Effector memory CD4-positive, alpha-beta T cell (primary cell): ENCODE data around the gene TCF7L2.

Source experiments
- DNase-seq, 3 donors: peaks; one replicate each; pipeline ENCODE4 v3.0.0-alpha.2; 2020
- H3K27ac ChIP-seq: 2 replicates; pipeline ENCODE4 v1.7.0; 2013; ENCODE audit warnings: mild to moderate bottlenecking, low read length, moderate library complexity; ENCODE audit not compliant: insufficient read depth, poor library complexity, severe bottlenecking
- H3K27me3 ChIP-seq: replicated peaks from 2 replicates; pipeline ENCODE4 v1.7.0; 2013; ENCODE audit warnings: mild to moderate bottlenecking, low read length; ENCODE audit not compliant: insufficient read depth, control insufficient read depth, poor library complexity, severe bottlenecking
- H3K36me3 ChIP-seq: 2 replicates; pipeline ENCODE4 v1.7.0; 2013; ENCODE audit warnings: mild to moderate bottlenecking, low read length, moderate library complexity; ENCODE audit not compliant: control insufficient read depth, insufficient read depth
- H3K4me1 ChIP-seq: 2 replicates; pipeline ENCODE4 v1.7.0; 2013; ENCODE audit warnings: low read length, mild to moderate bottlenecking; ENCODE audit not compliant: control insufficient read depth, insufficient read depth, poor library complexity, severe bottlenecking
- H3K4me3 ChIP-seq: 2 replicates; pipeline ENCODE4 v1.7.0; 2013; ENCODE audit warnings: low read length, low read depth, mild to moderate bottlenecking; ENCODE audit not compliant: insufficient read depth, poor library complexity, severe bottlenecking
- H3K9me3 ChIP-seq: 2 replicates; pipeline ENCODE4 v1.7.0; 2013; ENCODE audit warnings: mild to moderate bottlenecking, low read length, moderate library complexity; ENCODE audit not compliant: control insufficient read depth

The TCF7L2 gene

DNA sequence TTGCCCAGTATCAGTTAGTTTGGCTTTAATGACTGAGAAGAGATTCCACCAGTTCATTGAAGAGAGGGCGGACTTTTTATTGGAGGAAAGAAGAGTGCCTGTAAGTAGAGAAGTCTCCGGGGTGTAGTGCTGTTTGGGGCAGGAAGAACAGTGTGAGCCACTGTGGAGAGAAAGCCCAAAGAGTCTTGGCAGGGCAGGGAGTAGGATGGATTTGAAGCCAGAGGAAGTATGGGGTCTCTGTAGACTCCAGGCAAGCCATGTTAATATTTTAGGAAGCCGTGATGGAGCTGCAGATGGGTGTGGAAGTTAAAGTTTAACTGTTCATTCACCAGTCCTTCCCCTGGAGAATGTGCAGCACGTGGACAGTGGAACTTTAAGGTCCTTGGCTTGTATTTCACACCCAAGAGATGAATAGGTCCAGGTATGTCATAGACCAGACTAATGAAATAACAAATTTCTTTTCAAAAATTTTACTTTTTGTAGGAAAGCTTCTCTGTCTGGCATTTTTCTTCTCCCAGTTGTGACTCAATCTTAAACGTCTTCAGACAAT, 54.1 kb downstream of the TCF7L2 start:
- no peak overlapping the region for H3K4me3 ChIP-seq

DNA sequence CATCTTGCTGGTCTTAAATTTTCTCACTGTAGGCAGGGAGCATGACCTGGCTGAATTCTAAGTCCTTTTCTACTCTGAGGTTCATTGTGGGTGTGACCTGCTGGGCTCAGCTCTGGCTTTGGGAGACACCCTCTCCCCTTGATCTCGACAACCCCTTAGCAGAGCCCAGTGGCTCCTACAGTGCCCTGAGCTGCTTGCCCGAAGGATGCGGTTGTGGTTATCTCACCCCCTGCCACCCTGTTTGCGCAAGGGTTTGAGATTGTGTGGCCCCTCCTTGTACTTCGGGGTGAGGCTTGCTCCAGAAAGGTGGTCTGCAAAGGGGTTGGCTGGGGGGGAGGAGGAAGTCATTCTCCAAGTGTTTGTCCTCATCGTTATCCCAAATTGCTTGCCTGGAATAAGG, 55.3 kb downstream of the TCF7L2 start:
- DNase-seq, result no peak
- H3K27ac ChIP-seq, result no peak overlapping the region
- H3K27me3 ChIP-seq, result no peaks in the 10 kb centered on the region
- H3K4me1 ChIP-seq, result peaks cover 25% of the 10 kb centered on the region
- no peaks in the 10 kb centered on the region for H3K36me3 ChIP-seq
- no peak overlapping the region for H3K4me3 ChIP-seq
- H3K9me3 ChIP-seq, result no peaks in the 10 kb centered on the region

More for the DNA sequence above, 54.1 kb downstream of the TCF7L2 start:
- Histone ChIP-seq H3K9me3 (no peaks in the 10 kb centered on the region), H3K27me3 (no peaks in the 10 kb centered on the region), H3K4me1 (peaks cover 25% of the 10 kb centered on the region), H3K27ac (no peak overlapping the region), H3K36me3 (no peaks in the 10 kb centered on the region)
- no peak for DNase-seq

DNA sequence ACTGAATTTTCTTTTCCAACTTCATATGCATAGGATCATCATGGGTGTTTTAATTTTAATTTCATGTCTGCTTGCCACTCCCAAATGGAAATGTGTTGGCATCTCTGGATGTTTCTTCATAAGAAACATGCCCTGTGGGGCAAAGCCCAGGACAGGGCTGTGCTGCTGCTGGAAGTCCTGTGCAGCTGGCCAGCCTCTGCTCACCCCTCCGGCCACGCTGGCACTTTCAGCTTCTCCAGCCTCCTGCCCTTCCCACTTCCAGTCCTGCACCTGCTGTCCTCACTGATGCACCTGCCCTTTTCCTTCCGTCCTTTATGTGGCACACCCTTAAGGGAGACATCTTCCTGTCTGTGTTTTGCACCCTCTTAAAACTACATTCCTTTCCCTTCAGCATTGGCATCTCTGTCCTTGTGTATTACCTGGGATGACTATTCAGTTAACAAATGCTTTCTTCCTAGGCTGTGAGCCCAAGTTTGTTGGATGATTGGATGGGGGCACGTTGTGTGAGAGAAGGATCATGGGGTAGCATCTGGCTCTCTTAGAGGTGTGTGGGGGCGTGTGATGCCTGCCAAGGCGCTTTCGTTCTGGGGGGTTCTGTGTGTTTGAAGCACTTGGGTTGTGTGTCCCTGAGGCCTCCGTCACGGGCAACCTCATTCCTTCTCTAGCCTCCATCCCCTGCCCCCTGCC, 56.8 kb downstream of the TCF7L2 start:
- no peak for DNase-seq
- no peaks in the 10 kb centered on the region for H3K9me3 ChIP-seq
- H3K27ac ChIP-seq, result no peak overlapping the region
- no peaks in the 10 kb centered on the region for H3K36me3 ChIP-seq
- peak overlapping the region; percentile 35 for H3K4me3 ChIP-seq
- H3K4me1 ChIP-seq, result peaks cover 25% of the 10 kb centered on the region
- H3K27me3 ChIP-seq, result no peaks in the 10 kb centered on the region

DNA sequence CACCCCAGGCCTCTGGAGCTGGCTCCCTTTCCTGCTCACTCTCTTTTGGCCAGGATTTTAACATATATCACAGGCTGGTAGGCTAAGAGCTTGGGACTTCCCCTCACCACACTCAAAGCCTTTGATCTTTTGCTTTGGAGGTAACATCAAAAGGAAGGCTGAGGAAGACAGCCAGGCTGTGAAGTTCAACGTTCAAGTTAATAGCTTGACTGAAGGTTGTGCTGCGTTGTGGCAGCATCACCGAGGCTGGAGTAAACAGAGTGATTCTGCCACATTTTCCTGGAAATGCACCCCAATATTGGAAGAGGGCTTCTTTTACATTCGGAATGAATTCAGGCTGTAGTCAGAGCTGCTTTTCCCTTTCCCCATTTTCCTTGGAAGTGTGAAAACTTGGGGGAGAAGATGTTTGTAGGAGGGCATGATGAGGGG, 57.3 kb downstream of the TCF7L2 start:
- DNase-seq, result peak; percentile 10 to 31 (median 27)
- peaks cover 25% of the 10 kb centered on the region for H3K4me1 ChIP-seq
- peak overlapping the region; percentile 35 for H3K4me3 ChIP-seq

DNA sequence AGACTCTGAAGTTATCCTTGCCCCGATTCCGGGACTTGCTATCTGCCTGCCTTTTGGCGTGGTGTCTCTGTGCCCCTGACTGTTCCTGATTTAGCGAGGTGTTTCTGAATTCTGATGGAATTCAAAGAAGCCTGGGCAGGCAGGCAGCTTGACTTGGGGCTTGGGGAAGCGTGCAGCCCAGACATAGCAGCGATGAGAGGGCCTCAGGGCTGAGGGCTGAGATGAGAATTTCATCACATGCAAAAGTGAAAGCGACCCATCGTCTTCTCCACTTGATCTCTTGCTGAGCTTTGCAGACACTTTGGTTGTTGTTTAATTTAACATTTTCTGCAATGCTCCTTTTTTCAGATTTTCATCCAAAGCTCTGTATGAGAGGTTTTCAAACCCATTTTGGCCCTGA, 57.8 kb downstream of the TCF7L2 start:
- peak overlapping the region; percentile 35 for H3K4me3 ChIP-seq
- H3K36me3 ChIP-seq, result no peaks in the 10 kb centered on the region
- H3K9me3 ChIP-seq, result no peaks in the 10 kb centered on the region
- no peaks in the 10 kb centered on the region for H3K27me3 ChIP-seq
- no peak for DNase-seq
- H3K4me1 ChIP-seq, result peaks cover 25% of the 10 kb centered on the region
- H3K27ac ChIP-seq, result no peak overlapping the region

More for the DNA sequence above, 57.3 kb downstream of the TCF7L2 start:
- no peak overlapping the region for H3K27ac ChIP-seq
- no peaks in the 10 kb centered on the region for H3K9me3 ChIP-seq
- no peaks in the 10 kb centered on the region for H3K36me3 ChIP-seq
- H3K27me3 ChIP-seq, result no peaks in the 10 kb centered on the region

DNA sequence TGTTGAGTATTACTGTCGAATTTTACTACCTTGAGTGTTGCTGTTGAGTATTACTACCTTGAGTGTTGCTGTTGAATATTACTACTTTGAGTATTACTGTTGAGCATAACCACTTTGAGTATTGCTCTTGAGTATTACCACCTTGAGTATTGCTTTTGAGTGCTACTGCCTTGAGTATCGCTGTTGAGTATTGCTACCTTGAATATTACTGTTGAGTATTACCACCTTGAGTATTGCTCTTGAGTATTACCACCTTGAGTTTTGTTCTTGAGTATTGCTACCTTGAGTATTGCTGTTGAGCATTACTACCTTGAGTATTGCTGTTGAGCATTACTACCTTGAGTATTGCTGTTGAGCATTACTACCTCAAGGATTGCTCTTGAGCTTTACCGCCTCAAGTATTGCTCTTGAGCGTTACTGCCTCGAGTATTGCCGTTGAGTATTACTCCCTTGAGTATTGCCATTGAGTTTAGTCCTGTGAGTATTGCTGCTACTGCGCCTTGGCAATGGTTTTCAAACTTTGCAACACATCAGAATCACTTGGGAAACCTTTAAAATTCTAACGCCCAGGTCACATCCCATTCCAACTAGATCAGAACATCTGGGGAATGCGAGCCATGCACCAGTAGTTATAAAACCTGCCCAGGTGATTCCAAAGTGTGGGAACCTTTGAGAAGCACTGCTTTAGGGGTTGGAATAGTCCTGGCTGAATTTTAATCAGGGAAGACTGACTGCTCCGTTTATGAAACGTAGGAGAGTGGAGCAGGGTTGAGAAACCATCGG, 61.7 kb downstream of the TCF7L2 start:
- Histone ChIP-seq H3K36me3 (no peaks in the 10 kb centered on the region), H3K27me3 (no peaks in the 10 kb centered on the region), H3K4me1 (peaks cover 16% of the 10 kb centered on the region), H3K4me3 (no peak overlapping the region), H3K9me3 (no peaks in the 10 kb centered on the region), H3K27ac (no peak overlapping the region)
- DNase-seq, result no peak

DNA sequence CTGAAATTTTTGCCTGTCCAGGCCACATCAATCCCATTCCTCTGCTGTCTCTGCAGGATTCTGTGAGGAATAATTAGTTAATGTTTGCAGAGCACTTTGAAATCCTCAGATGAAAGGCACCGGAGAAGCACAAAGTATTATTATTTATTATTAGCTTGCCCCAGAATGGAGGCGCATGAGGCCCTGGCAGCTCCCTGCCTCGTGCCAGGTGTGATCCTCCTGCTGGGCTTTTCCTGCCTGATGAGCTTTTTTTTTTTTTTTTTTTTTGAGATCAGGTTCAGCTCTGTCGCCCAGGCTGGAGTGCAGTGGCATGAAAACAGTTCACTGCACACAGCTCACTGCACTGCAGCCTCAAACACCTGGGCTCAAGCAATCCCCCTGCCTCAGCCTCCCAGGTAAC, 65.2 kb downstream of the TCF7L2 start:
- no peaks in the 10 kb centered on the region for H3K9me3 ChIP-seq
- no peak overlapping the region for H3K4me3 ChIP-seq
- H3K27me3 ChIP-seq, result no peaks in the 10 kb centered on the region
- H3K27ac ChIP-seq, result no peak overlapping the region
- DNase-seq, result no peak
- no peaks in the 10 kb centered on the region for H3K36me3 ChIP-seq
- H3K4me1 ChIP-seq, result no peaks in the 10 kb centered on the region

DNA sequence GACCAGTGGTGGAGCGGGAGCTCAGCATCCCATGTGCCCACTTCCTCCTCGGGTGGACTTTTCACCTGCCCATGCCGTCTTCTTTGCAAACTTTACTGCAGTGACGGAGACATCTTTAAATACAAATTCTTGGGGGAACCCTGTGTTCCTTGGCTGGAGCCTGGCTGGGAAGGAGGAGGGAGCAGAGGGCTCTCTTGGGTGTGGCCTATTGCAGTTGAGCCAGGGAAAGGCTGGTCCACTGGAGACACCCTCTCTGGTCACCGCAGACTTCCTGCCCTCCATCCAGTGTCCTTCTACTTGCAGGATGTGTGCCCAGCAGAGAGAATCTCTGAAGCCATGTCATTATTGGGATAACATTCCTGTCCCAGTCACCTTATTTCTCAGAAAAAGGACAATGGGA, 67.3 kb downstream of the TCF7L2 start:
- DNase-seq, result no peak
- Histone ChIP-seq H3K36me3 (no peaks in the 10 kb centered on the region), H3K9me3 (no peaks in the 10 kb centered on the region), H3K4me3 (no peak overlapping the region), H3K4me1 (no peaks in the 10 kb centered on the region), H3K27me3 (no peaks in the 10 kb centered on the region), H3K27ac (no peak overlapping the region)

DNA sequence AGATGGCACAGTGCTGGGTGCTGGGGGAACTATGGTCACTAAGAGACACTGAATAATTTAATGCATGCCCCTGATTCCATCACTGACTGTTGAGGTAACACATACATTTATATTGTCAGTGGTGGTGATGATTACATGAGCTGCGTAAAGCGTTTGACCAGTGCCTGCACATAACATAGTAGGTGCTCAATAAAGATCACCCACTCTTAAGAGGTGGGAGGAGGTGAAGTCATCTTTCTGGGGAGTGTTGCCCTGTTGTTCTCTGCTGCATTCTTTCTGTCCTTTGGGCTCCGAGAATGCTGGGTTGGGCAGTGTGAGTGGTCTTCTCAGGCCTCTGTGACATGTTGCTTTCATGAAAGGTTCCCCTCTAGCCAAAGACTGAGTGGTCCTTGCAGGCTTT, 68.0 kb downstream of the TCF7L2 start:
- DNase-seq, result no peak

DNA sequence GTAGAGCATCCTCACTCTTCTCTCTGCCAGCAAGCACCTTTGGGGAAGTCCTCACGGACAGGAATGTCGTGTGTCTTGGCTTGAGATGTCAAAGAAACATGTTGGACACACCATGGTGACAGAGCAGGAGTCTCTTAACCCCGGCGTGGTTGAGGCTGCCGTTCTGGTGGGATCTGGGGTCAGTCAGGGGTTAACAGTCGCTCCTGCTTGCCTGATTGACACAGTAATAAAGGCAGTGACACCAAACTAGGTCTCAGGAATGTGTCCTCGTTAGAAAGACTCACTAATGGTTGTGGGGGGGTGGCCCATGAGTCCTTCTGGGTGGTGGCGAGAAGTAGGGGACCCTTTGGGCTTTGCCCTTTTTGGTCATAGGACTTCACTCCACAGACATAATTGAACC, 69.0 kb downstream of the TCF7L2 start:
- no peaks in the 10 kb centered on the region for H3K27me3 ChIP-seq
- H3K36me3 ChIP-seq, result no peaks in the 10 kb centered on the region
- no peaks in the 10 kb centered on the region for H3K4me1 ChIP-seq
- H3K9me3 ChIP-seq, result no peaks in the 10 kb centered on the region
- DNase-seq, result no peak
- H3K27ac ChIP-seq, result no peak overlapping the region
- no peak overlapping the region for H3K4me3 ChIP-seq

More for the DNA sequence above, 68.0 kb downstream of the TCF7L2 start:
- no peaks in the 10 kb centered on the region for H3K9me3 ChIP-seq
- H3K36me3 ChIP-seq, result no peaks in the 10 kb centered on the region
- H3K4me1 ChIP-seq, result no peaks in the 10 kb centered on the region
- H3K27ac ChIP-seq, result no peak overlapping the region
- H3K27me3 ChIP-seq, result no peaks in the 10 kb centered on the region
- no peak overlapping the region for H3K4me3 ChIP-seq
